ENCODE measurements around the gene PPP3R1. TPM values are rescaled to one million over a fixed set of nuclear protein-coding genes. Genes with fewer than 3 reads are reported as not detected.

Gene PPP3R1
- total and polyA plus RNA-seq, 2 experiments from 2014 or later: 7.9 to 49.6 TPM

GRCh38 chr2:68151037-68151436, 101.3 kb downstream of the PPP3R1 start (continued):
- TF ChIP-seq REST (IDR thresholded peaks at IDR 0.05; ENCODE audit: unreplicated experiment) (no peak), EZH2phosphoT487 (IDR thresholded peaks at IDR 0.05; ENCODE audit: unreplicated experiment) (no peak), ZNF114 (CRISPR knock-in tag; IDR thresholded peaks at IDR 0.05) (no peak), NANOG (IDR thresholded peaks at IDR 0.05; ENCODE audit: borderline replicate concordance) (no peak), CTCF (conservative IDR thresholded peaks at IDR 0.05; ENCODE audit: low read depth in 2 of 2) (no peak), EZH2 (IDR thresholded peaks at IDR 0.05; ENCODE audit: low read depth, unreplicated experiment) (no peak), ETS1 (IDR thresholded peaks at IDR 0.05) (no peak), CREB1 (CRISPR knock-in tag; IDR thresholded peaks at IDR 0.05; ENCODE audit: low read depth) (no peak), ZNF331 (CRISPR knock-in tag; IDR thresholded peaks at IDR 0.05; ENCODE audit: low read depth) (no peak), POLR2AphosphoS5 (IDR thresholded peaks at IDR 0.05; ENCODE audit: low read depth) (no peak), STAT1 (IDR thresholded peaks at IDR 0.05; ENCODE audit: unreplicated experiment) (no peak)

DNA sequence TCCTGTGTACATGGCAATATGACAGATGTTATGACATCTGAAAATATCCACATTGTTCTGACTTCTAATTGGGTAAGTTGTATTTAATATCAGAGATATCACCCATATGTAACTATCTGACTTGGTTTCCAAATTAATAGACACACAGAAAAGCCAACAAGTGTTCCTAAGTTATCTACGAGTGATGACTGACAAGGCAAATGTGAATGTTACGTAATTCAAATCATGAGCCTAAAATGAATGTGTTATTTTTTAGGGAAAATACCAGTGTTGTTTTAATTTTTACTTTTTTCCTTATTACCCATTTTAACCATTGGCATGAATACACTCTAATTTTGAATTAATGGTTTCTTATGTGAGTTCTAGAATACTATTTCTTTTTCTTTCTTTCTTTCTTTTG, 110.5 kb downstream of the PPP3R1 start:
- Histone ChIP-seq H3K27me3 (ENCODE audit: insufficient read depth) (no peaks in the 10 kb centered on the region), H3K4me1 (ENCODE audit: insufficient read depth) (no peaks in the 10 kb centered on the region), H3K9me2 (ENCODE audit: insufficient read depth) (no peaks in the 10 kb centered on the region), H3K27ac (ENCODE audit: low read depth) (no peak overlapping the region), H3K4me2 (no peak overlapping the region), H3K4me3 (no peak overlapping the region), H3K36me3 (ENCODE audit: insufficient read depth) (peaks cover 4% of the 10 kb centered on the region; the same call in 1 of the 2 replicates), H4K20me1 (replicated peaks; ENCODE audit: insufficient read depth) (no peaks in the 10 kb centered on the region; the same call in 1 of the 2 replicates), H3K79me2 (replicated peaks; ENCODE audit: insufficient read depth) (no peaks in the 10 kb centered on the region), H2AFZ (no peak overlapping the region), H3F3A (replicated peaks; ENCODE audit: low read depth) (no peaks in the 10 kb centered on the region)
- H3K4me3 Mint-ChIP-seq: no peak overlapping the region
- TF ChIP-seq, protein P1, sequence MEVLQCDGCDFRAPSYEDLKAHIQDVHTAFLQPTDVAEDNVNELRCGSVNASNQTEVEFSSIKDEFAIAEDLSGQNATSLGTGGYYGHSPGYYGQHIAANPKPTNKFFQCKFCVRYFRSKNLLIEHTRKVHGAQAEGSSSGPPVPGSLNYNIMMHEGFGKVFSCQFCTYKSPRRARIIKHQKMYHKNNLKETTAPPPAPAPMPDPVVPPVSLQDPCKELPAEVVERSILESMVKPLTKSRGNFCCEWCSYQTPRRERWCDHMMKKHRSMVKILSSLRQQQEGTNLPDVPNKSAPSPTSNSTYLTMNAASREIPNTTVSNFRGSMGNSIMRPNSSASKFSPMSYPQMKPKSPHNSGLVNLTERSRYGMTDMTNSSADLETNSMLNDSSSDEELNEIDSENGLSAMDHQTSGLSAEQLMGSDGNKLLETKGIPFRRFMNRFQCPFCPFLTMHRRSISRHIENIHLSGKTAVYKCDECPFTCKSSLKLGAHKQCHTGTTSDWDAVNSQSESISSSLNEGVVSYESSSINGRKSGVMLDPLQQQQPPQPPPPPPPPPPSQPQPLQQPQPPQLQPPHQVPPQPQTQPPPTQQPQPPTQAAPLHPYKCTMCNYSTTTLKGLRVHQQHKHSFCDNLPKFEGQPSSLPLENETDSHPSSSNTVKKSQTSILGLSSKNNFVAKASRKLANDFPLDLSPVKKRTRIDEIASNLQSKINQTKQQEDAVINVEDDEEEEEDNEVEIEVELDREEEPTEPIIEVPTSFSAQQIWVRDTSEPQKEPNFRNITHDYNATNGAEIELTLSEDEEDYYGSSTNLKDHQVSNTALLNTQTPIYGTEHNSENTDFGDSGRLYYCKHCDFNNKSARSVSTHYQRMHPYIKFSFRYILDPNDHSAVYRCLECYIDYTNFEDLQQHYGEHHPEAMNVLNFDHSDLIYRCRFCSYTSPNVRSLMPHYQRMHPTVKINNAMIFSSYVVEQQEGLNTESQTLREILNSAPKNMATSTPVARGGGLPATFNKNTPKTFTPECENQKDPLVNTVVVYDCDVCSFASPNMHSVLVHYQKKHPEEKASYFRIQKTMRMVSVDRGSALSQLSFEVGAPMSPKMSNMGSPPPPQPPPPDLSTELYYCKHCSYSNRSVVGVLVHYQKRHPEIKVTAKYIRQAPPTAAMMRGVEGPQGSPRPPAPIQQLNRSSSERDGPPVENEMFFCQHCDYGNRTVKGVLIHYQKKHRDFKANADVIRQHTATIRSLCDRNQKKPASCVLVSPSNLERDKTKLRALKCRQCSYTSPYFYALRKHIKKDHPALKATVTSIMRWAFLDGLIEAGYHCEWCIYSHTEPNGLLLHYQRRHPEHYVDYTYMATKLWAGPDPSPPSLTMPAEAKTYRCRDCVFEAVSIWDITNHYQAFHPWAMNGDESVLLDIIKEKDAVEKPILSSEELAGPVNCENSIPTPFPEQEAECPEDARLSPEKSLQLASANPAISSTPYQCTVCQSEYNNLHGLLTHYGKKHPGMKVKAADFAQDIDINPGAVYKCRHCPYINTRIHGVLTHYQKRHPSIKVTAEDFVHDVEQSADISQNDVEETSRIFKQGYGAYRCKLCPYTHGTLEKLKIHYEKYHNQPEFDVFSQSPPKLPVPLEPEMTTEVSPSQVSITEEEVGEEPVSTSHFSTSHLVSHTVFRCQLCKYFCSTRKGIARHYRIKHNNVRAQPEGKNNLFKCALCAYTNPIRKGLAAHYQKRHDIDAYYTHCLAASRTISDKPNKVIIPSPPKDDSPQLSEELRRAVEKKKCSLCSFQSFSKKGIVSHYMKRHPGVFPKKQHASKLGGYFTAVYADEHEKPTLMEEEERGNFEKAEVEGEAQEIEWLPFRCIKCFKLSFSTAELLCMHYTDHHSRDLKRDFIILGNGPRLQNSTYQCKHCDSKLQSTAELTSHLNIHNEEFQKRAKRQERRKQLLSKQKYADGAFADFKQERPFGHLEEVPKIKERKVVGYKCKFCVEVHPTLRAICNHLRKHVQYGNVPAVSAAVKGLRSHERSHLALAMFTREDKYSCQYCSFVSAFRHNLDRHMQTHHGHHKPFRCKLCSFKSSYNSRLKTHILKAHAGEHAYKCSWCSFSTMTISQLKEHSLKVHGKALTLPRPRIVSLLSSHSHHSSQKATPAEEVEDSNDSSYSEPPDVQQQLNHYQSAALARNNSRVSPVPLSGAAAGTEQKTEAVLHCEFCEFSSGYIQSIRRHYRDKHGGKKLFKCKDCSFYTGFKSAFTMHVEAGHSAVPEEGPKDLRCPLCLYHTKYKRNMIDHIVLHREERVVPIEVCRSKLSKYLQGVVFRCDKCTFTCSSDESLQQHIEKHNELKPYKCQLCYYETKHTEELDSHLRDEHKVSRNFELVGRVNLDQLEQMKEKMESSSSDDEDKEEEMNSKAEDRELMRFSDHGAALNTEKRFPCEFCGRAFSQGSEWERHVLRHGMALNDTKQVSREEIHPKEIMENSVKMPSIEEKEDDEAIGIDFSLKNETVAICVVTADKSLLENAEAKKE (CRISPR knock-in tag; IDR thresholded peaks at IDR 0.05): no peak
- ATAC-seq (no peak), DNase-seq (ENCODE audit: low spot score) (no peak)
- no peak overlapping the region for H3K27ac Mint-ChIP-seq
- no peaks in the 10 kb centered on the region for H3K27me3 Mint-ChIP-seq (ENCODE audit: insufficient read depth, low read depth, poor library complexity)
- no peaks in the 10 kb centered on the region for H3K4me1 Mint-ChIP-seq
- 0 out of 3 replicates have a peak, but pooled peaks cover 5% of the 10 kb centered on the region for H3K36me3 Mint-ChIP-seq (ENCODE audit: low read depth)
- H3K9me3 Mint-ChIP-seq: no peaks in the 10 kb centered on the region
